Panc1 (cell line): ENCODE data around the gene ANO8. TPM values are rescaled to one million over a fixed set of nuclear protein-coding genes. Genes with fewer than 3 reads are reported as not detected.
A peak's percentile ranks its signal among the peaks of the same experiment; 100 is the strongest.

Experiments
- ATAC-seq: fragments of 200-7000 bp; cut with Tn5 transposase; 2 replicates; pipeline ENCODE4 v1.9.1; 2020; ENCODE audit warnings: mild to moderate bottlenecking, moderate library complexity
- BruUV-seq: library from RNA; stranded (reverse); fragments of 400-500 nt; replicated peaks from 2 replicates; lab custom pipeline; 2021; lab: Mats Ljungman, UMichigan
- CTCF ChIA-PET: fragments of 300-600 bp; sonication (Branson Sonifier 250); formaldehyde crosslinking; loops from one replicate; lab custom pipeline; 2022; ENCODE audit warnings: antibody characterized with exemption; lab: Charles Lee
- POLR2A ChIA-PET: fragments of 300-600 bp; sonication (Branson Sonifier 250); formaldehyde crosslinking; loops from one replicate; lab custom pipeline; 2022; ENCODE audit warnings: antibody characterized with exemption; lab: Charles Lee
- DNase-seq: peaks from one replicate; pipeline ENCODE4 v3.0.0-alpha.2; 2010; ENCODE audit warnings: low read depth, low spot score
- H3K27ac ChIP-seq: 2 replicates; pipeline ENCODE4 v1.5.1; 2011; ENCODE audit warnings: mild to moderate bottlenecking, low read length, inconsistent platforms
- H3K27me3 ChIP-seq: fragments of 200-500 bp; sonication (Bioruptor generic); 2 replicates; pipeline ENCODE4 v1.6.0; 2014; ENCODE audit warnings: low read length, inconsistent platforms; ENCODE audit not compliant: control insufficient read depth, insufficient read depth
- H3K36me3 ChIP-seq: fragments of 200-500 bp; sonication (Bioruptor generic); 2 replicates; pipeline ENCODE4 v1.5.1; 2014; ENCODE audit warnings: inconsistent platforms, mild to moderate bottlenecking, low read length, moderate library complexity; ENCODE audit not compliant: control insufficient read depth, insufficient read depth
- H3K4me1 ChIP-seq: 2 replicates; pipeline ENCODE4 v1.5.1; 2011; ENCODE audit warnings: inconsistent platforms, mild to moderate bottlenecking, low read length, moderate library complexity; ENCODE audit not compliant: control insufficient read depth, insufficient read depth
- H3K4me3 ChIP-seq, 2 experiments: 2 replicates each; pipeline ENCODE4 v1.5.1; 2011 to 2012; ENCODE audit warnings: low read depth in 2 of 2, low read length in 2 of 2, mild to moderate bottlenecking in 2 of 2, inconsistent platforms in 1 of 2, moderate library complexity in 1 of 2
- H3K9me3 ChIP-seq: fragments of 200-500 bp; sonication (Bioruptor generic); 2 replicates; pipeline ENCODE4 v1.5.1; 2014; ENCODE audit warnings: low read depth, mild to moderate bottlenecking, inconsistent platforms, low read length, moderate library complexity; ENCODE audit not compliant: control insufficient read depth, insufficient read depth
- CTCF ChIP-seq: fragments of 450-650 bp; IDR thresholded peaks from 2 replicates; pipeline ENCODE4 v1.5.1; 2017; ENCODE audit warnings: mild to moderate bottlenecking
- POLR2AphosphoS5 ChIP-seq: IDR thresholded peaks from 2 replicates; pipeline ENCODE4 v1.6.1; 2012; ENCODE audit warnings: mild to moderate bottlenecking, low read depth, low read length, moderate library complexity
- REST ChIP-seq, 2 experiments: IDR thresholded peaks; 2 replicates each; pipeline ENCODE4 v1.6.1; 2011 to 2012; ENCODE audit warnings: low read depth in 2 of 2, control low read depth in 1 of 2, low read length in 1 of 2, mild to moderate bottlenecking in 1 of 2, moderate library complexity in 1 of 2; ENCODE audit not compliant: insufficient read depth in 1 of 2
- SIN3A ChIP-seq: IDR thresholded peaks from 2 replicates; pipeline ENCODE4 v1.6.1; 2012; ENCODE audit warnings: low read depth, mild to moderate bottlenecking, low read length, moderate library complexity, borderline replicate concordance; ENCODE audit not compliant: insufficient read depth
- TCF7L2 ChIP-seq: IDR thresholded peaks from 2 replicates; pipeline ENCODE4 v1.6.1; 2011; ENCODE audit warnings: mild to moderate bottlenecking, low read depth, low read length, inconsistent platforms
- in situ Hi-C: cut with HindIII; loops from 2 replicates; pipeline ENCODE4 v1.10.0; 2016; ENCODE audit warnings: low sequenced_read_pairs, low pct_unique_long_range_greater_than_20kb
- intact Hi-C: fragments of 100-400 bp; cut with micrococcal nuclease; formaldehyde crosslinking; loops from one replicate; pipeline ENCODE4 v1.10.0; 2022; ENCODE audit not compliant: unreplicated experiment
- total RNA-seq: library from RNA; stranded (reverse); gene quantifications from one replicate; pipeline ENCODE4 v1.2.1, GENCODE V29; 2021; ENCODE audit not compliant: unreplicated experiment

ANO8 gene
- total RNA-seq, 1 experiment from 2014 or later, result 13.5 TPM

- Histone ChIP-seq H3K4me1 (no peaks in the 10 kb centered on the region), H3K27ac (no peak overlapping the region), H3K9me3 (no peaks in the 10 kb centered on the region), H3K27me3 (no peaks in the 10 kb centered on the region), H3K4me3 (peak overlapping the region; percentile 29 to 44), H3K36me3 (no peaks in the 10 kb centered on the region)
- in situ Hi-C loops, result no loop called here
- CTCF ChIA-PET, result interaction anchor here (1.2 to 1.3 kb wide), 2 partner anchors 16 to 27 kb away, joined by 4 read pairs; partner anchors contain the start of gene DDA1
- BruUV-seq, result no TSS peak
- TF ChIP-seq POLR2AphosphoS5, result no peak
- peak; percentile 91 for TF ChIP-seq CTCF
- TF ChIP-seq REST (IDR thresholded peaks at IDR 0.05; ENCODE audit: insufficient read depth in 1 of 2, low read depth in 2 of 2, low read length in 1 of 2), result no peak
- no peak for TF ChIP-seq TCF7L2
- TF ChIP-seq SIN3A, result no peak
- DNase-seq, result no peak
- intact Hi-C loops, result loop anchor here (10.0 kb wide), 1 partner anchor 58 kb away; the partner anchor contains the start of gene OCEL1
- peak; percentile 97 for ATAC-seq
- POLR2A ChIA-PET, result no interaction called here
Observed at GRCh38 chr19:17282488-17283125, 52.0 kb downstream of the ANO8 start.

- no peak for DNase-seq
- in situ Hi-C loops (no loop called here), intact Hi-C loops (loop anchor here (10.0 kb wide), 1 partner anchor 57 kb away; the partner anchor contains the start of gene OCEL1)
- POLR2A ChIA-PET, result no interaction called here
- peak within 1 kb of the TSS; percentile 29 to 44 for H3K4me3 ChIP-seq
- ATAC-seq, result no peak
- no peaks in the 10 kb centered on the region for H3K4me1 ChIP-seq
- no peaks in the 10 kb centered on the region for H3K36me3 ChIP-seq
- no peak within 1 kb of the TSS for H3K27ac ChIP-seq
- TF ChIP-seq POLR2AphosphoS5, result no peak
- no peak for TF ChIP-seq CTCF
- TF ChIP-seq TCF7L2, result no peak
- no peak for TF ChIP-seq SIN3A
- TF ChIP-seq REST (IDR thresholded peaks at IDR 0.05; ENCODE audit: insufficient read depth in 1 of 2, low read depth in 2 of 2, low read length in 1 of 2), result no peak
- H3K9me3 ChIP-seq, result no peaks in the 10 kb centered on the region
- BruUV-seq, result no TSS peak
- H3K27me3 ChIP-seq, result no peaks in the 10 kb centered on the region
- CTCF ChIA-PET, result interaction anchor here (0.6 to 1.3 kb wide), 4 partner anchors 15 to 64 kb away, joined by 3 to 5 read pairs (median 4); partner anchors contain the start of gene DDA1
Observed at GRCh38 chr19:17281391-17282304, 53.0 kb downstream of the ANO8 start, which contains the start of gene ANKLE1. ANKLE1 (plus strand) TSS chr19:17281901; CDS start chr19:17281921, 20 bp downstream.
